Adipose tissue (tissue), 3 donors: ENCODE measurements around the gene KIAA2012. TPM values are rescaled to one million over a fixed set of nuclear protein-coding genes. Genes with fewer than 3 reads are reported as not detected.

Source experiments
- H3K27ac ChIP-seq: one replicate; pipeline ENCODE4 v1.5.1; 2013; ENCODE audit warnings: low read depth, low read length
- WGBS, 3 donors: extraction: QIAGEN DNeasy Blood & Tissue Kit; methylation state at CpG; one replicate each; pipeline ENCODE4 v1.1.7; 2013; 5-methylcytosine and 5-hydroxymethylcytosine counted together
- polyA plus RNA-seq, 3 donors: library from polyadenylated mRNA; stranded (reverse); fragments of 200-250 nt; gene quantifications; one replicate each; pipeline ENCODE4 v1.2.3, GENCODE V29; 2013
- donor health status: healthy with polysubstance abuse.
- donor health status: Bipolar disorder and iron deficiency.
- donor health status: healthy.

Gene KIAA2012
- polyA plus RNA-seq, result under 1 TPM in 2 of 3 donors, not detected in 1; 0.01 to 0.11 TPM

GRCh38 chr2:202072737-202073401, at the start of gene KIAA2012:
Gene KIAA2012 (plus strand): TSS chr2:202073255. CDS start chr2:202073628, 373 bp downstream.
- 33 to 82% (median 81%) methylated on average over 11 of the region's 11 CpGs for WGBS, 3 donors
- H3K27ac ChIP-seq, result no peak within 1 kb of the TSS

- 92 to 96% (median 93%) methylated on average over 8 of the region's 8 CpGs for WGBS, 3 donors
- no peak overlapping the region for H3K27ac ChIP-seq
Measured at GRCh38 chr2:202023904-202024266, 49.2 kb upstream of the KIAA2012 start.

- no peak overlapping the region for H3K27ac ChIP-seq
- WGBS, 3 donors, result 84 to 87% (median 85%) methylated on average over 9 of the region's 9 CpGs
Measured at GRCh38 chr2:202024871-202025270, 48.2 kb upstream of the KIAA2012 start.

GRCh38 chr2:202025816-202026215, 47.2 kb upstream of the KIAA2012 start:
- WGBS, 3 donors, result 82 to 93% (median 92%) methylated on average over 5 of the region's 5 CpGs
- H3K27ac ChIP-seq, result no peak overlapping the region

- 49 to 87% (median 86%) methylated on average over 5 of the region's 5 CpGs for WGBS, 3 donors
- H3K27ac ChIP-seq, result no peak overlapping the region
Measured at GRCh38 chr2:202026507-202026906, 46.5 kb upstream of the KIAA2012 start.

GRCh38 chr2:202030691-202031090, 42.4 kb upstream of the KIAA2012 start:
- H3K27ac ChIP-seq, result no peak overlapping the region
- 75 to 90% (median 81%) methylated on average over 4 of the region's 4 CpGs for WGBS, 3 donors

- no peak overlapping the region for H3K27ac ChIP-seq
- 53 to 73% (median 54%) methylated on average over 4 of the region's 4 CpGs for WGBS, 3 donors
Measured at GRCh38 chr2:202031246-202031951, 41.7 kb upstream of the KIAA2012 start.

- H3K27ac ChIP-seq, result no peak overlapping the region
- WGBS, 3 donors, result 0 to 2% (median 0%) methylated on average over 38 to 42 of the region's 42 CpGs
Measured at GRCh38 chr2:202032846-202033316, 40.2 kb upstream of the KIAA2012 start.

- H3K27ac ChIP-seq, result no peak within 1 kb of the TSS
- 0 to 1% (median 0%) methylated on average over 86 to 109 of the region's 109 CpGs for WGBS, 3 donors
Measured at GRCh38 chr2:202033317-202034248, 39.5 kb upstream of the KIAA2012 start, which contains the start of gene FZD7. Gene FZD7 (plus strand): TSS chr2:202033855. CDS start chr2:202034648, 793 bp downstream.

GRCh38 chr2:202034249-202035088, 38.6 kb upstream of the KIAA2012 start:
- no peak overlapping the region for H3K27ac ChIP-seq
- WGBS, 3 donors, result 1 to 2% (median 1%) methylated on average over 73 to 105 of the region's 105 CpGs

GRCh38 chr2:202035089-202035940, 37.7 kb upstream of the KIAA2012 start:
- whole genome bisulfite sequencing, 3 donors, result 14 to 25% (median 17%) methylated on average over 78 of the region's 78 CpGs
- H3K27ac ChIP-seq, result no peak overlapping the region

GRCh38 chr2:202035941-202036372, 37.1 kb upstream of the KIAA2012 start:
- H3K27ac ChIP-seq, result no peak overlapping the region
- 64 to 72% (median 65%) methylated on average over 32 of the region's 32 CpGs for WGBS, 3 donors

GRCh38 chr2:202036601-202037037, 36.4 kb upstream of the KIAA2012 start:
- 47 to 69% (median 48%) methylated on average over 15 of the region's 15 CpGs for WGBS, 3 donors
- no peak overlapping the region for H3K27ac ChIP-seq

GRCh38 chr2:202037086-202037485, 36.0 kb upstream of the KIAA2012 start:
- WGBS, 3 donors, result 51 to 73% (median 51%) methylated on average over 7 of the region's 7 CpGs
- H3K27ac ChIP-seq, result no peak overlapping the region

GRCh38 chr2:202038471-202039277, 34.4 kb upstream of the KIAA2012 start:
- no peak overlapping the region for H3K27ac ChIP-seq
- 44 to 59% (median 54%) methylated on average over 4 of the region's 4 CpGs for WGBS, 3 donors
